SK-N-SH treated with all-trans-retinoic acid at 6 μM for 48 hours (cell line): Measurements from ENCODE around the gene GPC6.

Experiments used
- ATAC-seq: fragments of 200-7000 bp; cut with Tn5 transposase; 3 replicates; pipeline ENCODE4 v1.9.1; 2020; ENCODE audit warnings: mild to moderate bottlenecking, moderate library complexity
- ARNTL ChIP-seq: fragments of 450-650 bp; formaldehyde crosslinking; IDR thresholded peaks from 2 replicates; pipeline ENCODE4 v1.5.0; 2020; ENCODE audit warnings: low read depth, mild to moderate bottlenecking, moderate library complexity, borderline replicate concordance
- BACH2 ChIP-seq: fragments of 250-450 bp; sonication (Bioruptor Pico); IDR thresholded peaks from 2 replicates; pipeline ENCODE4 v1.9.0; 2021; ENCODE audit warnings: mild to moderate bottlenecking, borderline replicate concordance
- CSDC2 ChIP-seq: fragments of 250-450 bp; sonication (Bioruptor Pico); IDR thresholded peaks from 2 replicates; pipeline ENCODE4 v1.5.0; 2020; ENCODE audit warnings: mild to moderate bottlenecking, moderate library complexity
- CSRNP3 ChIP-seq: fragments of 250-450 bp; sonication (Bioruptor Pico); IDR thresholded peaks from 2 replicates; pipeline ENCODE4 v1.5.1; 2021; ENCODE audit warnings: mild to moderate bottlenecking, moderate library complexity
- ESRRG ChIP-seq: fragments of 250-450 bp; sonication (Bioruptor Pico); IDR thresholded peaks from 2 replicates; pipeline ENCODE4 v1.6.1; 2021; ENCODE audit warnings: mild to moderate bottlenecking
- ISL1 ChIP-seq: fragments of 250-450 bp; sonication (Bioruptor Pico); IDR thresholded peaks from 2 replicates; pipeline ENCODE4 v2.1.2; 2022; ENCODE audit warnings: mild to moderate bottlenecking, moderate library complexity
- OSR1 ChIP-seq: fragments of 250-450 bp; sonication (Bioruptor Pico); IDR thresholded peaks from 2 replicates; pipeline ENCODE4 v1.8.0; 2022; ENCODE audit warnings: moderate library complexity, mild to moderate bottlenecking, inconsistent platforms
- PPARA ChIP-seq: fragments of 250-450 bp; sonication (Bioruptor Pico); IDR thresholded peaks from 2 replicates; pipeline ENCODE4 v1.5.0; 2020; ENCODE audit warnings: mild to moderate bottlenecking, borderline replicate concordance
- RARB ChIP-seq: fragments of 250-450 bp; sonication (Bioruptor Pico); IDR thresholded peaks from 2 replicates; pipeline ENCODE4 v1.8.0; 2021; ENCODE audit warnings: mild to moderate bottlenecking, moderate library complexity
- TCF4 ChIP-seq: fragments of 250-450 bp; sonication (Bioruptor Pico); IDR thresholded peaks from 2 replicates; pipeline ENCODE4 v1.8.0; 2021; ENCODE audit warnings: mild to moderate bottlenecking, moderate library complexity, borderline replicate concordance
- TOX ChIP-seq: fragments of 250-450 bp; sonication (Bioruptor Pico); IDR thresholded peaks from 2 replicates; pipeline ENCODE4 v1.8.0; 2021; ENCODE audit warnings: mild to moderate bottlenecking, moderate library complexity, borderline replicate concordance
- TSHZ2 ChIP-seq: fragments of 250-450 bp; sonication (Bioruptor Pico); IDR thresholded peaks from 2 replicates; pipeline ENCODE4 v1.5.0; 2020; ENCODE audit warnings: mild to moderate bottlenecking, moderate library complexity
- ZC3H10 ChIP-seq: fragments of 250-450 bp; sonication (Bioruptor Pico); IDR thresholded peaks from 2 replicates; pipeline ENCODE4 v1.5.1; 2021; ENCODE audit warnings: mild to moderate bottlenecking, moderate library complexity
- ZFP3 ChIP-seq: fragments of 250-450 bp; sonication (Bioruptor Pico); IDR thresholded peaks from 2 replicates; pipeline ENCODE4 v1.5.0; 2020; ENCODE audit warnings: mild to moderate bottlenecking, moderate library complexity
- ZFP30 ChIP-seq: fragments of 450-650 bp; formaldehyde crosslinking; IDR thresholded peaks from 2 replicates; pipeline ENCODE4 v1.5.0; 2022; ENCODE audit warnings: mild to moderate bottlenecking, moderate library complexity
- ZNF565 ChIP-seq: fragments of 450-650 bp; formaldehyde crosslinking; conservative IDR thresholded peaks from 2 replicates; pipeline ENCODE4 v1.5.0; 2020; ENCODE audit warnings: low read depth, mild to moderate bottlenecking, moderate library complexity
- ZNF70 ChIP-seq: fragments of 450-650 bp; formaldehyde crosslinking; IDR thresholded peaks from 2 replicates; pipeline ENCODE4 v1.5.0; 2020; ENCODE audit warnings: mild to moderate bottlenecking, moderate library complexity
- ZNF8 ChIP-seq: fragments of 450-650 bp; formaldehyde crosslinking; IDR thresholded peaks from 2 replicates; pipeline ENCODE4 v1.5.0; 2020; ENCODE audit warnings: mild to moderate bottlenecking, moderate library complexity
- TF ChIP-seq, protein P1 (sequence below): fragments of 250-450 bp; sonication (Bioruptor Pico); IDR thresholded peaks from 2 replicates; pipeline ENCODE4 v1.8.0; 2020; ENCODE audit warnings: mild to moderate bottlenecking, moderate library complexity, borderline replicate concordance
- TF ChIP-seq, protein P2 (sequence below): fragments of 250-450 bp; sonication (Bioruptor Pico); IDR thresholded peaks from 2 replicates; pipeline ENCODE4 v1.8.0; 2021; ENCODE audit warnings: low read depth, mild to moderate bottlenecking, moderate library complexity, borderline replicate concordance

Gene GPC6

GRCh38 chr13:94382960-94383359 lies 1156.4 kb downstream of the GPC6 start (continued):
- TF ChIP-seq ZFP3 (CRISPR knock-in tag) (no peak), CSDC2 (CRISPR knock-in tag) (no peak)
- TF ChIP-seq, protein P1, sequence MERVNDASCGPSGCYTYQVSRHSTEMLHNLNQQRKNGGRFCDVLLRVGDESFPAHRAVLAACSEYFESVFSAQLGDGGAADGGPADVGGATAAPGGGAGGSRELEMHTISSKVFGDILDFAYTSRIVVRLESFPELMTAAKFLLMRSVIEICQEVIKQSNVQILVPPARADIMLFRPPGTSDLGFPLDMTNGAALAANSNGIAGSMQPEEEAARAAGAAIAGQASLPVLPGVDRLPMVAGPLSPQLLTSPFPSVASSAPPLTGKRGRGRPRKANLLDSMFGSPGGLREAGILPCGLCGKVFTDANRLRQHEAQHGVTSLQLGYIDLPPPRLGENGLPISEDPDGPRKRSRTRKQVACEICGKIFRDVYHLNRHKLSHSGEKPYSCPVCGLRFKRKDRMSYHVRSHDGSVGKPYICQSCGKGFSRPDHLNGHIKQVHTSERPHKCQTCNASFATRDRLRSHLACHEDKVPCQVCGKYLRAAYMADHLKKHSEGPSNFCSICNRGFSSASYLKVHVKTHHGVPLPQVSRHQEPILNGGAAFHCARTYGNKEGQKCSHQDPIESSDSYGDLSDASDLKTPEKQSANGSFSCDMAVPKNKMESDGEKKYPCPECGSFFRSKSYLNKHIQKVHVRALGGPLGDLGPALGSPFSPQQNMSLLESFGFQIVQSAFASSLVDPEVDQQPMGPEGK (CRISPR knock-in tag): no peak
- TF ChIP-seq, protein P2, sequence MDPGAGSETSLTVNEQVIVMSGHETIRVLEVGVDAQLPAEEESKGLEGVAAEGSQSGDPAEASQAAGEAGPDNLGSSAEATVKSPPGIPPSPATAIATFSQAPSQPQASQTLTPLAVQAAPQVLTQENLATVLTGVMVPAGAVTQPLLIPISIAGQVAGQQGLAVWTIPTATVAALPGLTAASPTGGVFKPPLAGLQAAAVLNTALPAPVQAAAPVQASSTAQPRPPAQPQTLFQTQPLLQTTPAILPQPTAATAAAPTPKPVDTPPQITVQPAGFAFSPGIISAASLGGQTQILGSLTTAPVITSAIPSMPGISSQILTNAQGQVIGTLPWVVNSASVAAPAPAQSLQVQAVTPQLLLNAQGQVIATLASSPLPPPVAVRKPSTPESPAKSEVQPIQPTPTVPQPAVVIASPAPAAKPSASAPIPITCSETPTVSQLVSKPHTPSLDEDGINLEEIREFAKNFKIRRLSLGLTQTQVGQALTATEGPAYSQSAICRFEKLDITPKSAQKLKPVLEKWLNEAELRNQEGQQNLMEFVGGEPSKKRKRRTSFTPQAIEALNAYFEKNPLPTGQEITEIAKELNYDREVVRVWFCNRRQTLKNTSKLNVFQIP (CRISPR knock-in tag): no peak

- no peak for ATAC-seq
- no peak for TF ChIP-seq CSDC2 (CRISPR knock-in tag)
- TF ChIP-seq, protein P1 (CRISPR knock-in tag): no peak
- TF ChIP-seq ARNTL (CRISPR knock-in tag): no peak
- TF ChIP-seq TCF4 (CRISPR knock-in tag): no peak
- TF ChIP-seq ZFP30 (CRISPR knock-in tag): no peak
- TF ChIP-seq ZFP3 (CRISPR knock-in tag): no peak
- no peak for TF ChIP-seq ZC3H10 (CRISPR knock-in tag)
- TF ChIP-seq, protein P2 (CRISPR knock-in tag): no peak
- TF ChIP-seq RARB (CRISPR knock-in tag): no peak
- no peak for TF ChIP-seq TSHZ2
- TF ChIP-seq ISL1 (CRISPR knock-in tag): no peak
- TF ChIP-seq ZNF70 (CRISPR knock-in tag): no peak
Measured at GRCh38 chr13:94384231-94384905, 1157.8 kb downstream of the GPC6 start.

DNA sequence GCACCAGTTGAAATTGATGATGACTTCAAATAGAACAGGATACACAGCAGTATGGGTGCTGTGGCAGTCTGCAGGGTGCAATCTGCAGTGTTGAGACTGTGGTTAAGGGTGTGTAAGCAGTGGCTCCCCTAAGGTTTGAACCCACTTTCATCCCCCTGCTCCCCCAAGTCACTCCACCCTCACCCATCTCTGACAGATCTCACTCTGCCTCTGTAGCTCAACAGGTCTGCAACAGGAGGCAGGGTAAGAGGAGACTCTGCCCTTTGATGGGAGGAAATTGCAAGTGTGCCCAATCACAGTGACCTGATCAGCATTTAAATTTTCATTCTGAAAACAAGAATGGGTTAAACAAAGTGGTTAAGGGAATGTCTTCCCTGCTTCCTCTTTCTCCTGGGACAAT lies 1160.4 kb downstream of the GPC6 start:
- no peak for ATAC-seq
- TF ChIP-seq TCF4 (CRISPR knock-in tag) (no peak), ZNF565 (CRISPR knock-in tag) (no peak), TOX (CRISPR knock-in tag) (no peak), ZC3H10 (CRISPR knock-in tag) (no peak), CSDC2 (CRISPR knock-in tag) (no peak), OSR1 (no peak), ISL1 (CRISPR knock-in tag) (no peak), CSRNP3 (CRISPR knock-in tag) (no peak), BACH2 (CRISPR knock-in tag) (no peak), ZFP30 (CRISPR knock-in tag) (no peak), ZNF8 (CRISPR knock-in tag) (no peak), PPARA (CRISPR knock-in tag) (no peak), ESRRG (no peak)
- TF ChIP-seq, protein P2 (CRISPR knock-in tag): no peak
- TF ChIP-seq, all 23 proteins: peak for 0
